ENCODE data around the gene SSR1.
"Not testable (repeated sequence)": the region's sequence is repeated elsewhere in the genome, so short reads cannot be mapped to it uniquely, and the experiment has no call there.

The SSR1 gene

DNA sequence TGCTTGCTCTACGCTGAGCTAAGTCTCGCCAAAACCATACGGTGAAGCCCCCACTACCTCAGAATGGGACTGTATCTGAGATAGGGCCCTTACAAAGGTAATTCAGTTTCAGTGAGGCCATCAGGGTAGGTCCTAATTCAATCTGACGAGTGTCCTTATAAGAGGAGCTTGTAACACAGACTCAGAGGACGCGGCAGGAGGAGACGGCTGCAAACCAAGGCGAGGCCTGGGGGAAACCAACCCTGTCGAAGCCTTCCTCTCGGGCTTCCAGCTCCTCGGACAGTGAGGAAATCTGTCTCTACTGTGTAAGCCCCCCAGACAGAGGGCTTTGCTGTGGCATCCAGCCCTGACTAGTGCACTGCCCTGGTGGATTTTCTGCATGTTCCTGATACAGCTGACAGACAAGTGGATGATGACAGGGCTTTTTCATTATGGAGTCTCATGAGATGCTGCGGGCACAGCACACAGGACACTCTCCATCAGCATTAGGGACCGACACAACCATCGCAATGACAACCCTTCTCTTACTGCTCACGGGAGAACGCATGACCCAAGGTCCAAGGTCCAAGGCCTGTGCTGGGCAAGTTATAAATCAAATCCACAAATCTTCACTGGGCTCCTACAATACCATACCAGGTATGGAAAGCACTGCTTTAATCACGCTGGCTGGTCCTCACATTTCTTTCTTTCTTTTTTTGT, 48.2 kb downstream of the SSR1 start:
- no peak overlapping the region for H3K23ac ChIP-seq (ENCODE audit: low read length)
- no peak overlapping the region for H4K12ac ChIP-seq (ENCODE audit: low read depth, low read length)
- no peak overlapping the region for H3K4me2 ChIP-seq (ENCODE audit: low read length)
- peaks cover 9% of the 10 kb centered on the region for H3K79me1 ChIP-seq (ENCODE audit: low read length)
- no peak overlapping the region for H2AFZ ChIP-seq (ENCODE audit: insufficient read depth, low read length, poor library complexity)
- no peak overlapping the region for H3K27ac ChIP-seq (ENCODE audit: low read depth, low read length)
- no peak overlapping the region for H3K14ac ChIP-seq (ENCODE audit: low read length)
- no peak overlapping the region for H2BK5ac ChIP-seq (ENCODE audit: low read depth, low read length, poor library complexity)
- no peak overlapping the region for H2BK12ac ChIP-seq (ENCODE audit: low read length)
- H3K18ac ChIP-seq (ENCODE audit: low read length) = no peak overlapping the region
- no peak overlapping the region for H2AK5ac ChIP-seq (ENCODE audit: low read length)
- no peak overlapping the region for H3K9ac ChIP-seq (ENCODE audit: low read length)
- H3K4me3 ChIP-seq (ENCODE audit: low read depth, low read length) = no peak overlapping the region
- no peak overlapping the region for H4K8ac ChIP-seq (ENCODE audit: low read depth, low read length)
- H3K9me3 ChIP-seq (ENCODE audit: insufficient read depth, low read depth, low read length) = peaks cover 5% of the 10 kb centered on the region
- no peaks in the 10 kb centered on the region for H3K27me3 ChIP-seq (ENCODE audit: insufficient read depth, low read length)
- H3K79me2 ChIP-seq (ENCODE audit: control insufficient read depth, insufficient read depth, low read length, poor library complexity) = peaks cover 2% of the 10 kb centered on the region
- H3K36me3 ChIP-seq (ENCODE audit: control insufficient read depth in 1 of 2, insufficient read depth in 2 of 2, low read length in 2 of 2) = no peaks in the 10 kb centered on the region
- WGBS (ENCODE audit: extremely low coverage, insufficient coverage, insufficient read length) = no CpG with 5 or more reads among the region's 17 CpGs
- DNase-seq = no peak
- H3K4ac ChIP-seq (ENCODE audit: low read depth, low read length) = no peak overlapping the region
- H4K91ac ChIP-seq (ENCODE audit: low read depth, low read length) = no peak overlapping the region
- peaks cover 12 to 17% of the 10 kb centered on the region in 2 experiments for H3K4me1 ChIP-seq (ENCODE audit: control insufficient read depth in 1 of 2, insufficient read depth in 2 of 2, low read length in 2 of 2)
- no peak overlapping the region for H2BK120ac ChIP-seq (ENCODE audit: insufficient read depth, low read length, poor library complexity)

DNA sequence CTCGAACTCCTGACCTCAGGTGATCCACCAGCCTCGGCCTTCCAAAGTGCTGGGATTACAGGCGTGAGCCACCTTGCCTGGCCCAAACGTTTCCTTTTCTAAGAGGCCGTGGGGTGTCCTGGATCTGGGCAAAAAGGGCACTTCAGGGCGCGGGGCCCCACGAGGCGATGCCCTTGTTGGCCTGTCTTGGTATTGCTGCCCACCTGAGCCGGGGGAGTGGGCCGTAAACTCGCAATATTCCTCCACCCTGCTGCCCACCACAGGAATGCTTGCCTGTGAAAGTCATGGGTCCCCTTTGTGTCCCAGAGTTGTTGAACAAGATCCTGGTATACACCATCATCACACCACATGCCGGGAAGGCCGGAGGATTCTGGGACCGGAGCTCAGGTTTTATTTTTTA, 49.0 kb downstream of the SSR1 start:
- no peak overlapping the region for H2BK120ac ChIP-seq (ENCODE audit: insufficient read depth, low read length, poor library complexity)
- peaks cover 2% of the 10 kb centered on the region for H3K79me2 ChIP-seq (ENCODE audit: control insufficient read depth, insufficient read depth, low read length, poor library complexity)
- no peak overlapping the region for H3K4me3 ChIP-seq (ENCODE audit: low read depth, low read length)
- no peak overlapping the region for H3K9ac ChIP-seq (ENCODE audit: low read length)
- H3K4me1 ChIP-seq (ENCODE audit: control insufficient read depth in 1 of 2, insufficient read depth in 2 of 2, low read length in 2 of 2) = peaks cover 12 to 20% of the 10 kb centered on the region in 2 experiments
- H3K36me3 ChIP-seq (ENCODE audit: control insufficient read depth in 1 of 2, insufficient read depth in 2 of 2, low read length in 2 of 2) = no peaks in the 10 kb centered on the region
- H2AK5ac ChIP-seq (ENCODE audit: low read length) = no peak overlapping the region
- WGBS (ENCODE audit: extremely low coverage, insufficient coverage, insufficient read length) = no CpG with 5 or more reads among the region's 15 CpGs
- no peak overlapping the region for H3K23ac ChIP-seq (ENCODE audit: low read length)
- peaks cover 9% of the 10 kb centered on the region for H3K79me1 ChIP-seq (ENCODE audit: low read length)
- H2BK5ac ChIP-seq (ENCODE audit: low read depth, low read length, poor library complexity) = no peak overlapping the region
- H3K9me3 ChIP-seq (ENCODE audit: insufficient read depth, low read depth, low read length) = peaks cover 5% of the 10 kb centered on the region
- no peak overlapping the region for H3K27ac ChIP-seq (ENCODE audit: low read depth, low read length)
- H4K91ac ChIP-seq (ENCODE audit: low read depth, low read length) = no peak overlapping the region
- H2AFZ ChIP-seq (ENCODE audit: insufficient read depth, low read length, poor library complexity) = no peak overlapping the region
- no peak overlapping the region for H3K4me2 ChIP-seq (ENCODE audit: low read length)
- H4K8ac ChIP-seq (ENCODE audit: low read depth, low read length) = no peak overlapping the region
- H3K27me3 ChIP-seq (ENCODE audit: insufficient read depth, low read length) = no peaks in the 10 kb centered on the region
- DNase-seq = no peak
- H3K14ac ChIP-seq (ENCODE audit: low read length) = no peak overlapping the region
- no peak overlapping the region for H2BK12ac ChIP-seq (ENCODE audit: low read length)
- no peak overlapping the region for H3K4ac ChIP-seq (ENCODE audit: low read depth, low read length)
- H4K12ac ChIP-seq (ENCODE audit: low read depth, low read length) = no peak overlapping the region
- H3K18ac ChIP-seq (ENCODE audit: low read length) = no peak overlapping the region

DNA sequence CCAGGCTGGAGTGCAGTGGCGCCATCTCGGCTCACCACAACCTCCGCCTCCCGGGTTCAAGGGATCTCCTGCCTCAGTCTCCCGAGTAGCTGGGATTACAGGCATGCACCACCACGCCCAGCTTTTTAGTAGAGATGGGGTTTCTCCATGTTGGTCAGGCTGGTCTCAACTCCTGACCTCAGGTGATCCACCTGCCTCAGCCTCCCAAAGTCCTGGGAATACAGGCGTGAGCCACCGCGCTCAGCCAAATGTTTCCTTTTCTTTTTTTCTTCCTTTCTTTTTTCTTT, 49.5 kb downstream of the SSR1 start:
- not testable (repeated sequence) for H4K91ac ChIP-seq (ENCODE audit: low read depth, low read length); H2AK5ac ChIP-seq (ENCODE audit: low read length); H3K4me3 ChIP-seq (ENCODE audit: low read depth, low read length)

DNA sequence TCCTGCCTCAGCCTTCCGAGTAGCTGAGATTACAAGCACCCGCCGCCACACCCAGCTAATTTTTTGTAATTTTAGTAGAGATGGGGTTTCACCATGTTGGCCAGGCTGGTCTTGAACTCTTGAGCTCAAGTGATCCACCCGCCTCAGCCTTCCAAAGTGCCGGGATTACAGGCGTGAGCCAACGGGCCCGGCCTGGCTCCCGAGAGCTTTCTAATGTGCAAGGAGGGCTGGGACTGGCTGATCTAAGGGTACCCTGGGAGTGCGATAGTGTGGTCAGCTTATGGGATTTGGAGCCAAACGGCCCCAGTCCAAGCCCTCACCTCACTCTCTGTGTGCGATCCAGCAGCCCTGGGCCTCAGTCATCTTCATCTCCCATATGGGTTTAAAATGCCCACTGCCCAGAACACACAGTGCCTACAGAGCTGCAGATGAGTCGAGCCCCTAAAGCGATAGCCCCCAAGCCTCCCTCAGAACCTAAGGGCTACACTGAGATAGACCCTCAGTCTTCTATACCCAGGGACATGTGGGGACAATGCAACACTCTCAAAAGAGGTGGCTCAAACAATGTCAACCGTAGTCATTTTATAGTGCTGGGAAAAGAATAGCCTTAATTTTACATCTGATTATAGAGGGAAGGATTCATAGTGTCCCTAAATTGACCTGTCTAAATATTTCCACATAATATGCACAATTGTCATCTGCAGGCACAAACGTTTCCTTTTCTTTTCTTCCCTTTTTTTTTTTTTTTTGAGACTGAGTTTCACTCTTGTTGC, 50.1 kb downstream of the SSR1 start:
- WGBS (ENCODE audit: extremely low coverage, insufficient coverage, insufficient read length) = no CpG with 5 or more reads among the region's 16 CpGs
- no peak overlapping the region for H3K4ac ChIP-seq (ENCODE audit: low read depth, low read length)
- no peak overlapping the region for H2BK5ac ChIP-seq (ENCODE audit: low read depth, low read length, poor library complexity)
- H3K4me3 ChIP-seq (ENCODE audit: low read depth, low read length) = no peak overlapping the region
- H3K27ac ChIP-seq (ENCODE audit: low read depth, low read length) = no peak overlapping the region
- DNase-seq = no peak
- no peak overlapping the region for H4K12ac ChIP-seq (ENCODE audit: low read depth, low read length)
- H4K91ac ChIP-seq (ENCODE audit: low read depth, low read length) = no peak overlapping the region
- H3K14ac ChIP-seq (ENCODE audit: low read length) = no peak overlapping the region
- no peak overlapping the region for H2BK120ac ChIP-seq (ENCODE audit: insufficient read depth, low read length, poor library complexity)
- no peaks in the 10 kb centered on the region for H3K36me3 ChIP-seq (ENCODE audit: control insufficient read depth in 1 of 2, insufficient read depth in 2 of 2, low read length in 2 of 2)
- H2AFZ ChIP-seq (ENCODE audit: insufficient read depth, low read length, poor library complexity) = no peak overlapping the region
- H4K8ac ChIP-seq (ENCODE audit: low read depth, low read length) = no peak overlapping the region
- H3K23ac ChIP-seq (ENCODE audit: low read length) = no peak overlapping the region
- H3K9me3 ChIP-seq (ENCODE audit: insufficient read depth, low read depth, low read length) = peaks cover 3% of the 10 kb centered on the region
- H3K27me3 ChIP-seq (ENCODE audit: insufficient read depth, low read length) = no peaks in the 10 kb centered on the region
- no peak overlapping the region for H2AK5ac ChIP-seq (ENCODE audit: low read length)
- no peak overlapping the region for H2BK12ac ChIP-seq (ENCODE audit: low read length)
- peaks cover 9% of the 10 kb centered on the region for H3K79me1 ChIP-seq (ENCODE audit: low read length)
- no peak overlapping the region for H3K9ac ChIP-seq (ENCODE audit: low read length)
- H3K4me2 ChIP-seq (ENCODE audit: low read length) = no peak overlapping the region
- peaks cover 12 to 20% of the 10 kb centered on the region in 2 experiments for H3K4me1 ChIP-seq (ENCODE audit: control insufficient read depth in 1 of 2, insufficient read depth in 2 of 2, low read length in 2 of 2)
- peaks cover 2% of the 10 kb centered on the region for H3K79me2 ChIP-seq (ENCODE audit: control insufficient read depth, insufficient read depth, low read length, poor library complexity)
- H3K18ac ChIP-seq (ENCODE audit: low read length) = no peak overlapping the region

More for the DNA sequence above, 49.5 kb downstream of the SSR1 start:
- H3K4me1 ChIP-seq (ENCODE audit: control insufficient read depth in 1 of 2, insufficient read depth in 2 of 2, low read length in 2 of 2) = peaks cover 12 to 20% of the 10 kb centered on the region in 2 experiments
- not testable (repeated sequence) for H3K4me2 ChIP-seq (ENCODE audit: low read length); H4K8ac ChIP-seq (ENCODE audit: low read depth, low read length); H3K23ac ChIP-seq (ENCODE audit: low read length); H3K79me2 ChIP-seq (ENCODE audit: control insufficient read depth, insufficient read depth, low read length, poor library complexity); H3K18ac ChIP-seq (ENCODE audit: low read length); H3K9me3 ChIP-seq (ENCODE audit: insufficient read depth, low read depth, low read length); H3K27me3 ChIP-seq (ENCODE audit: insufficient read depth, low read length); H3K14ac ChIP-seq (ENCODE audit: low read length); H3K36me3 ChIP-seq (ENCODE audit: control insufficient read depth in 1 of 2, insufficient read depth in 2 of 2, low read length in 2 of 2); H3K79me1 ChIP-seq (ENCODE audit: low read length); H2BK5ac ChIP-seq (ENCODE audit: low read depth, low read length, poor library complexity); H2BK120ac ChIP-seq (ENCODE audit: insufficient read depth, low read length, poor library complexity); DNase-seq; H2AFZ ChIP-seq (ENCODE audit: insufficient read depth, low read length, poor library complexity); H3K27ac ChIP-seq (ENCODE audit: low read depth, low read length); H2BK12ac ChIP-seq (ENCODE audit: low read length); H4K12ac ChIP-seq (ENCODE audit: low read depth, low read length); H3K9ac ChIP-seq (ENCODE audit: low read length); H3K4ac ChIP-seq (ENCODE audit: low read depth, low read length)
- WGBS (ENCODE audit: extremely low coverage, insufficient coverage, insufficient read length) = no CpG with 5 or more reads among the region's 9 CpGs

Measured in trophoblast cell (in vitro differentiated cells and primary cell).